Measurements from ENCODE around the gene AKAP6.

The AKAP6 gene

DNA sequence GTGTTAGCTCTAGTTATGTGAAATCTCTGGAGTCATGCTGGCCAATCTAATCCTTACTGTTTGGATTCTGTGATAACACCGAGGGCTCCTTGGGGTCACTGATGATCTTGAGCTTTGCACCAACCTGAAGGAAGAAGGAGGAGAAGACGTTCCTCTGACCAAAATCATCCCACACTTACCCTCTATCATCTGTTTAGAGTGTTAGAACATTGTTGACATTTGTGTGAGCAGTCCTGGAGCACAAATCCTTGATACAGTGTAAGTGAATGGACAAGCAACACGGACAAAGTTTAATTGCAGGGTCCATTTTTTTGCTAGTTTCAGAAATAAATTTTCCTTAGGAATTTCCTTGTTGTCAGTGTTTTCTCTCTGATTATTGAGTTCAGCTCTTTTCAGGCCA, 181.7 kb downstream of the AKAP6 start:
- no peak for DNase-seq (ENCODE audit: insufficient read length, low spot score)
- TF ChIP-seq, protein P1, sequence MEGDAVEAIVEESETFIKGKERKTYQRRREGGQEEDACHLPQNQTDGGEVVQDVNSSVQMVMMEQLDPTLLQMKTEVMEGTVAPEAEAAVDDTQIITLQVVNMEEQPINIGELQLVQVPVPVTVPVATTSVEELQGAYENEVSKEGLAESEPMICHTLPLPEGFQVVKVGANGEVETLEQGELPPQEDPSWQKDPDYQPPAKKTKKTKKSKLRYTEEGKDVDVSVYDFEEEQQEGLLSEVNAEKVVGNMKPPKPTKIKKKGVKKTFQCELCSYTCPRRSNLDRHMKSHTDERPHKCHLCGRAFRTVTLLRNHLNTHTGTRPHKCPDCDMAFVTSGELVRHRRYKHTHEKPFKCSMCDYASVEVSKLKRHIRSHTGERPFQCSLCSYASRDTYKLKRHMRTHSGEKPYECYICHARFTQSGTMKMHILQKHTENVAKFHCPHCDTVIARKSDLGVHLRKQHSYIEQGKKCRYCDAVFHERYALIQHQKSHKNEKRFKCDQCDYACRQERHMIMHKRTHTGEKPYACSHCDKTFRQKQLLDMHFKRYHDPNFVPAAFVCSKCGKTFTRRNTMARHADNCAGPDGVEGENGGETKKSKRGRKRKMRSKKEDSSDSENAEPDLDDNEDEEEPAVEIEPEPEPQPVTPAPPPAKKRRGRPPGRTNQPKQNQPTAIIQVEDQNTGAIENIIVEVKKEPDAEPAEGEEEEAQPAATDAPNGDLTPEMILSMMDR (IDR thresholded peaks at IDR 0.05; ENCODE audit: insufficient read depth, missing control alignments), result no peak
- no peak for FAIRE-seq

DNA sequence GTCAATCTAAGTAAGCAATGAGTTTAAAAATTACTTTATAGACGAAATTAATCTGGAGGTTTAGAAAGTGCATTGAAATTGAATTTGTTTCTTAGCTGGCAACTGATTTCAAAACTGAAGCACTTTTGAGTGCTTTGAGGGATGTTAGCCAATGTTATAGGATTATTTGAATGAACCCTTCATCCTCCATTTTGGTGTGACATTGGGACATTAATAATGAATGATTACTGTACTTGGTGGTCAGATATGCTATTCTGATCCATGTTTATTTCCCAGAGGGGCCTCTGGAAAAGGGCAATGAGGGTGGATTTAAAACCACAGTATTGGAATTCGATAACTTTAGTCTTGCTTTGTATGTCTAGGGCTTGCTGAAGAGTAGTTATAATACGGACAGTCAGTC, 183.2 kb downstream of the AKAP6 start:
- no peak for FAIRE-seq
- DNase-seq (ENCODE audit: insufficient read length, low spot score), result no peak
- TF ChIP-seq, protein P1 (IDR thresholded peaks at IDR 0.05; ENCODE audit: insufficient read depth, missing control alignments), result no peak

DNA sequence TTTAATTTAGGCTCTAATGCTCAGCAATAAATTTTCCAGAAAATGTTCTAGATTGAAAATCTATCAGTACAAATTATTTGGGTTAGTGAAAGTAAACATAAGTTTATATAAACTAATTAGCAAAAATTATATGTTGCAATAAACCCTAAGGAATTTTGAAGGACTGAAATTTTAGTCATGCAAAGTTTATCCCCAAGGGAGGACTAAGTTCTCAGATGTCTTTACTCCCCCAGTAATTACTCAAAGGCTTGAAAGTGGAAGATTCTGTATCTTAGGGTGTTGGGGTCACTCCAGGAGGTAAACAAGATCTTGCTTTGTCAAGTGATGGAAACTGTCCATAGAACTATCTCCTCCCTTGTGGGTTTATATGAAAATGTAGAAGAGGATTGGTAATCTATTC, 183.7 kb downstream of the AKAP6 start:
- peak; percentile 38 for FAIRE-seq
- DNase-seq (ENCODE audit: insufficient read length, low spot score), result no peak
- TF ChIP-seq, protein P1 (IDR thresholded peaks at IDR 0.05; ENCODE audit: insufficient read depth, missing control alignments), result no peak

DNA sequence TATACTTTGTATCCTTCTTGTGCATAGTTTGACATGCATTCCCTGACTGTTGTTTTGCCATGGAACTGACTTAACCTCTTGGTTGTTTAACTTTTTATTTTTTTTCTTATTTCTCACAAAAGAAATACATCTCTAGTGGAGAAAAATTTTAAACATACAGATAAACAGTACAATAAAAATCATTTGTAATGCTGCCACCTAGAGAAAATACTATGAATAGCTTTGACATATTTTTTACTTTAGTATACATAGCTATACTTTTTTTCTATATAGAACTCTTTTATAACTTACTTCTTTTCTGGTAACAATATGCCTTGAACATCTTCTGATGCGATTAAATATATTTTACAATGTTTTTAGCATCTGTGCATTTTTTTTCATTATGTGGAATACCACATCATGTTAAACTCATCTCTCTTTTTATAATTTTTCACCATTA, 184.5 kb downstream of the AKAP6 start:
- no peak for FAIRE-seq

DNA sequence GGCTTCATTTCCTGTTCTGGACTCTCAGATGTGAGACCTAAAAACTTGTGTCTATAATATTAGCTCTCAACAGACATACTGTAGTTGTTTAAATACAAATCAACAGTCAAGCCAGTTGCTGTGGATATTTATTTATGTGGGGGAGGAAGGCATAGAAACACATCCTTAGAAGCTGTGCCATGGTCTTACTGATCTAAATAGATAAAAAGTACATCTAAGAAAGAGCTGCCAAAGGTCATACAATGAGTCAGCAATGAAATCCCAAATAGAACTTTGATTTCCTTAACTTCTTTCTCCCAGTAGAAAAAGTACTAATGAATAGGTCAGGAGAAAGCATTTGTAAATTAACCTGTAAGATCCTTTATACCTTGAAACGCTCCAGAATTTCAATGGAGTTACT, 185.1 kb downstream of the AKAP6 start:
- TF ChIP-seq, protein P1 (IDR thresholded peaks at IDR 0.05; ENCODE audit: insufficient read depth, missing control alignments), result no peak
- FAIRE-seq (no peak), DNase-seq (ENCODE audit: insufficient read length, low spot score) (no peak)

More for the DNA sequence above, 184.5 kb downstream of the AKAP6 start:
- TF ChIP-seq, protein P1 (IDR thresholded peaks at IDR 0.05; ENCODE audit: insufficient read depth, missing control alignments), result peak; percentile 49
- DNase-seq (ENCODE audit: insufficient read length, low spot score), result no peak

DNA sequence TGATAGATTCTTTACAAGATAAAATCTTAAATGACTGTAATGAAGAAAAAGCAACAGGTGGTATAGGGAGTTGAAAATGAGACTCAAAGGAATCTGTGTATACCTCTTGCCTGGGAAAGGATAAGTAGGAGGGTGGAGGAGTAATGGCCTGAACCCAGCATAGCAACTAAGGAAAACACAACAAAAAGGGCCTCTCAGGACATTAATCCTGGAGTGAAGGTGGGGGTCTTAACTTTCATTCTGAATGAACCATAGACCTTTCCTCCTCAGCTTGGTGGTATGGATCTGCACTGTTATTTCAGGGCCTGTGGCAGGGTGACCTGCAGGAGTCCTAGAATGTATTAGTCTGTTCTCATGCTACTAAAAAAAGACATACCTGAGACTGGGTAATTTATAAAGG, 185.6 kb downstream of the AKAP6 start:
- TF ChIP-seq, protein P1 (IDR thresholded peaks at IDR 0.05; ENCODE audit: insufficient read depth, missing control alignments), result no peak
- DNase-seq (ENCODE audit: insufficient read length, low spot score) (no peak), FAIRE-seq (no peak)

DNA sequence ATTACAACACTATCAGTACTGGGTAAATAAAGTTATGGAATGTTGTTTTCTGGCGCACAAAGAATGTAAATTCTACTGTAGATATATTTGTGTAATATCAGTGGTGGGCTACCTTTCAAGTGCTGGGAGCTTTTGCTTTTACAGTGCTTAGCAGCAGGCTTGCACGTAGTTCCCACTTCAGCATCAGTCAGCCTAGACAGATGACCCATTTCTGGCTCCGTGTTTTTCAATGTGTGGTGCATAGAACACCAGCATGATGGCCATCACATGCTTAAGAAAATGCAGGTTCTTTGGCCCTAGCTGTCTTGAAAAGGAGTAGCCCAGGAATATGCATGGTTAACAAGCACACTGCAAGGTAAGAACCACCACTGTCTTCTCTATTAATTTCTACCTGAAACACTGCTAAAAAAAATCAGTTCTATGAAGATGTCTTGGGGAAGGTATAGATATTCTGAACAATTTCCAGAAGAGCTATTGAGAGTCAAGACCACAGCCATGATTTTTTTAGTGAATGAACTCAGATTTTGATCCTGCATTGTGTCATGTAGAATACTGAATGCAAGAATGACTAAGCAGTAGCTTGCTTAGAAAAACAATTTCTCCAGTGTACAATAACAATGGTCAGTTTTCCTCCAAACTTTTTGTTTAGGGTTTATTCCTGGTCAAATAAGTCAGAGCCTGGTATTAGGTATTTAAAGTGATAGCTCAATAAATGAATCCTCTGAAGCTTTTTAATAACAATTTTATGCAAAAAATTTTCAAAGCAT, 195.7 kb downstream of the AKAP6 start:
- DNase-seq (ENCODE audit: insufficient read length, low spot score) (no peak), FAIRE-seq (no peak)
- TF ChIP-seq, protein P1 (IDR thresholded peaks at IDR 0.05; ENCODE audit: insufficient read depth, missing control alignments), result no peak

Measured in D721Med (cell line).